Measurements from ENCODE around the gene PUM2. TPM values are rescaled to one million over a fixed set of nuclear protein-coding genes. Genes with fewer than 3 reads are reported as not detected.

Gene PUM2
- total RNA-seq, 2 experiments from 2014 or later: 123 to 131 TPM

DNA sequence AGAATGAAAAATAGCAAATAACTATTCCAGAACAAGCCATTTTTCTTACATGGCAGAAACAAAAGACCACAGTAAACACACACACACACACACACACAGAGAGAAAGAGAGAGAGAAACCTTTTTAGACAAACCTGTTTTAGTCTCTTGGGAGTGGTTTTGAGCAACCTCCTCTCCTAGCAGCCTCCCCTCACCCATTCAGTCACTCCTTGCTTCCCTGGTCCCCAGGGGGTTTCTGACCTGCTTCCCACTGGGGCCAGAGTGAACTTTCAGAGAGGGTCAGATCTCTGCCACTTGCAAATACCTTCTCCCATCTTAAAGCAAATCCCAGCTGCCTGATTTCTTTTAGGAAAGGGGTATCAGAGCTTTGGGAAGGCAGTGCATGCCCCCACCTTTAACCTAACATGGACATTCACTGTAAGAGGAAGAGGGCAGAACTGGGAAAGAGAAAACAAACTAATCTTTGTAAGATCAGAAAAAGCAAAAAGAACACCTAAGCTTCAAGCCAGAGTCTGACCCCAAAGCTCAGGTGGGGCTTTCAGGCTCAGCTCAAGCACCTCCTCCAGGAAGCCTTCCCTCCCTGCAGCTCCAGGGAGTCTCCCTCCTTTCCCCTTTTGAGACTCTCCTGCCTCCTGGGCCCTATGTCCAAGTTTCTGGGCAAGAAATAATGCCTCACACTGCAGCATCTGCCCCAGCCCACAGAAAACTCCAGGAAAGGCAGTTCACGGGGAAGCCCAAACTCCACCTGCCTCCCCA is 128.5 kb downstream of the PUM2 start:
- CTCF ChIA-PET: interaction anchor here (1.4 to 2.1 kb wide), 2 partner anchors 11 to 20 kb away, joined by 3 to 6 read pairs; no protein-coding TSS in a partner anchor
- POLR2A ChIA-PET: no interaction called here
- Mint-ChIP-seq H3K4me3 (no peak overlapping the region), H3K36me3 (ENCODE audit: low read depth) (no peaks in the 10 kb centered on the region), H3K27me3 (peaks cover 49% of the 10 kb centered on the region), H3K4me1 (peaks cover 11% of the 10 kb centered on the region), H3K9me3 (no peaks in the 10 kb centered on the region), H3K27ac (no peak overlapping the region)
- DNase-seq: no peak

DNA sequence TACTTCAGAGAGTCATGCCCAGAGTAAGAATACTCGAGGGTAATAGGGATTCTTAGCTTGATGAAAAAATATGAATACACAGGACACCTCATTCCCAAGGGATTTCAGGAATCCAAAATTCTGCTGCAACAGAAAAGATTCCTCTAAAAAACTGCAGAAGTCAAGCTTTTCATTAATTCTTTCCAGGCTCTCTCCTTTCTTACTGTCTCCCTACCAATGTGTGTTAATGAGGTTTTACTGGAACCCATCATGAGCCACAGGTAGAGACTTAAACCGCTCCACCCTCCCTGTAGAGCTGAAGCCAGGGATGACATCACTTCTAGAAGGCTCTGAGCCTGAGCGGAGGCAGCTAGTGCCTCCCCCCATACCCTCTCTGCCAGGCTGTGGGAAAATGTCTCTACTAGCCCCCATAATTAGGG is 129.1 kb downstream of the PUM2 start:
- Mint-ChIP-seq H3K9me3 (no peaks in the 10 kb centered on the region), H3K36me3 (ENCODE audit: low read depth) (no peaks in the 10 kb centered on the region), H3K27me3 (peaks cover 47% of the 10 kb centered on the region), H3K4me3 (no peak overlapping the region), H3K27ac (no peak overlapping the region), H3K4me1 (peaks cover 11% of the 10 kb centered on the region)
- POLR2A ChIA-PET: no interaction called here
- no peak for DNase-seq
- CTCF ChIA-PET: interaction anchor here (1.4 kb wide), 1 partner anchor 11 kb away, joined by 3 read pairs; no protein-coding TSS in a partner anchor

GRCh38 chr2:20220806-20221554 is 129.7 kb downstream of the PUM2 start:
- Mint-ChIP-seq H3K4me3 (no peak overlapping the region), H3K27me3 (peaks cover 42% of the 10 kb centered on the region), H3K27ac (no peak overlapping the region), H3K9me3 (no peaks in the 10 kb centered on the region), H3K36me3 (ENCODE audit: low read depth) (no peaks in the 10 kb centered on the region), H3K4me1 (peaks cover 11% of the 10 kb centered on the region)
- ChIA-PET CTCF (no interaction called here), POLR2A (no interaction called here)
- no peak for DNase-seq

GRCh38 chr2:20219763-20220380 is 130.8 kb downstream of the PUM2 start:
- Mint-ChIP-seq H3K9me3 (no peaks in the 10 kb centered on the region), H3K27me3 (peaks cover 33% of the 10 kb centered on the region), H3K4me1 (peaks cover 5% of the 10 kb centered on the region), H3K4me3 (no peak overlapping the region), H3K27ac (no peak overlapping the region), H3K36me3 (ENCODE audit: low read depth) (no peaks in the 10 kb centered on the region)
- no peak for DNase-seq
- ChIA-PET POLR2A (no interaction called here), CTCF (no interaction called here)

GRCh38 chr2:20218331-20219320 is 132.0 kb downstream of the PUM2 start:
- Mint-ChIP-seq H3K4me1 (peaks cover 5% of the 10 kb centered on the region), H3K4me3 (no peak overlapping the region), H3K27ac (no peak overlapping the region), H3K27me3 (peaks cover 37% of the 10 kb centered on the region), H3K36me3 (ENCODE audit: low read depth) (no peaks in the 10 kb centered on the region), H3K9me3 (no peaks in the 10 kb centered on the region)
- CTCF ChIA-PET: interaction anchor here (1.6 kb wide), 1 partner anchor 10 kb away, joined by 3 read pairs; no protein-coding TSS in a partner anchor
- POLR2A ChIA-PET: no interaction called here
- no peak for DNase-seq

DNA sequence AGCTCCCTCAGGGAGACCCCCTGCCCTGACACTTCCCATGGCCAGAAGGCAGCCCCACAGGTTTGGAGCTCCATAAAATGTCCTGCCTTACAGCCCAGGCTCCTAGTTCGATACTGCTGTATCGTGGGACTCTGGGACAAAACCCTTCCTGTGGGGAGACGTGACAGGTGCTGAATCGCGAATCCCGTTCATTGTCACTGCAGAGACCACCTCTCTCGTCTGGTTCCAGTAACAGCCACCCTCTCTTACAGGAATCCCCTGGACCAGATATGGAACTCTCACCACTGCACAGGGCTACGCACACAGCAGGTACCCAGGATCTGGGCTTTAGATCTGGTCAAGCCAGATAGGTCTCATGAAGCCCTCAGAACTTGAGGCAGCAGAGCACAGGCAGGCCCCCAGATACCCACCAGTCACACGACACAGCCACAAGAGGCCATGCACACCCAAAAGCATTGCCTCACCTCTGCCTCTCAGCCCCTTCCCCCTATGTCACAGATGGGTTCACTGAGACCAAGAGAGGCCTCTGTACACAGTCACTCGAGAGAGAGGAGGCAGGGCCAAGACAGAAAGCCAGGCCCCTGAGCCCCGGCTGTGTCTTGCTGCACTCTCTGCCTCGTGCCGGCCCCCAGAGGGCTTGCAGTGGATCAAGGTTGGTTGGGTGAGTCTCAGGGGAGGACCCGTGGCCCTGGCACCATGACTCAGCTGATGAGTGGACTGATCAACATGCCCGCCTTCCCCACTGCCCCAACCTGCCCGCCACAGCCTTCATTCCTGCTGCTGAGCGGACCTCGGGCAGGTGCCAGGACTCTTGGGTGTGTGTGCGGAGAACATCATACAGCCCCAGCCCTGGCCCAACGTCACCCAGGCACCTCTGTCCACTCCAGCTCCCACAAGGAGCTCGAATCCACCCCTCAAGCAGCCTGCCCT is 133.3 kb downstream of the PUM2 start:
- no peaks in the 10 kb centered on the region for H3K4me1 Mint-ChIP-seq
- H3K36me3 Mint-ChIP-seq (ENCODE audit: low read depth): no peaks in the 10 kb centered on the region
- peaks cover 28% of the 10 kb centered on the region for H3K27me3 Mint-ChIP-seq
- no peak overlapping the region for H3K27ac Mint-ChIP-seq
- POLR2A ChIA-PET: no interaction called here
- H3K4me3 Mint-ChIP-seq: no peak overlapping the region
- no peaks in the 10 kb centered on the region for H3K9me3 Mint-ChIP-seq
- no peak for DNase-seq
- CTCF ChIA-PET: interaction anchor here (1.6 kb wide), 1 partner anchor 9 kb away, joined by 3 read pairs; no protein-coding TSS in a partner anchor

GRCh38 chr2:20216130-20217025 is 134.3 kb downstream of the PUM2 start:
- Mint-ChIP-seq H3K4me3 (no peak overlapping the region), H3K9me3 (no peaks in the 10 kb centered on the region), H3K4me1 (no peaks in the 10 kb centered on the region), H3K36me3 (ENCODE audit: low read depth) (no peaks in the 10 kb centered on the region), H3K27me3 (peaks cover 19% of the 10 kb centered on the region), H3K27ac (no peak overlapping the region)
- CTCF ChIA-PET: interaction anchor here (1.1 kb wide), 1 partner anchor 9 kb away, joined by 3 read pairs; no protein-coding TSS in a partner anchor
- DNase-seq: no peak
- POLR2A ChIA-PET: no interaction called here

DNA sequence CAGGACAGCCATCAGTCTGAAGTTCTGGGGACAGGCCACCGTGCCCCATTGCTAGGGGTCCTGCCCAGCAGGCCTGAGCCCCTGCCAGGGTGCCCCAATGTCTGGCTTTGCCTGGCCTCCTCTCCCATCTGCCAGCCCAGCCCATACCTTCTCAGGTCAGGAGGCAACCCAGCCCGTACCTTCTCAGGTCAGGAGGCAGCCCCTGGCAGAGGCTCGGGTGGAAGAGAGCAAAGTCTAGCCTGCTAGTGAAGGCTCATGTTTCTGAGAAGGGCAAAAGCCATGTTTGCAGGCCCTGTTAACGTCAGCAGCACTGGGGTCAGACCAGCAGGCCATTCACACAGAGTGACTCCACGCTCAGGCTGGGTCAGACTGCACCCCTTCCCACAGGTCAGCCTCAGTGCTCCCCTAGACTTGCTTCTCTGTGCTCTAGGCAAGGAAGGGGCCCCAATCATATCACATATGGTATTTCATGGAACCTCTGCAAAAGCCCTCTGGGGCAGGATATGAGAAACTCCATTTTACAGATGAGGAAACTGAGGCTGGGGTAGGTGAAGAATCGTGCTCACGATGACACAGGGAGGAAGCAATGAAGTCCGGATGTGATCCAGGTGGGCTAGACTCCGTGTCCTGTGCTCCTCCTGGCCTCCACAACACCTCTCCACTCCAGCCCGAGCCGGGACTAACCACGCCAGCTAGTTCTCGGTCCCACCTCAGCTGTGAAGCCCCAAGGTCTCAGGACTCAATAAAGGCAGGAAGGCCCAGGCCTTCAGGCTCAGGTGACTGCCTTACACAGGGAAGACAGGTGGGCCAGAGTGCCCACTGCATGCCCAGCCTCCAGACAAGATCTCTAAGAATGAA is 135.2 kb downstream of the PUM2 start:
- no peak overlapping the region for H3K4me3 Mint-ChIP-seq
- no peaks in the 10 kb centered on the region for H3K9me3 Mint-ChIP-seq
- H3K4me1 Mint-ChIP-seq: no peaks in the 10 kb centered on the region
- peaks cover 9% of the 10 kb centered on the region for H3K27me3 Mint-ChIP-seq
- DNase-seq: no peak
- H3K27ac Mint-ChIP-seq: no peak overlapping the region
- no peaks in the 10 kb centered on the region for H3K36me3 Mint-ChIP-seq (ENCODE audit: low read depth)
- ChIA-PET CTCF (interaction anchor here (1.1 to 1.6 kb wide), 3 partner anchors 8 to 11 kb away, joined by 3 to 4 read pairs (median 3); no protein-coding TSS in a partner anchor), POLR2A (no interaction called here)

GRCh38 chr2:20214566-20215182 is 136.0 kb downstream of the PUM2 start:
- no peak overlapping the region for H3K27ac Mint-ChIP-seq
- peaks cover 6% of the 10 kb centered on the region for H3K27me3 Mint-ChIP-seq
- H3K9me3 Mint-ChIP-seq: no peaks in the 10 kb centered on the region
- ChIA-PET POLR2A (no interaction called here), CTCF (interaction anchor here (0.6 to 1.6 kb wide), 3 partner anchors 10 to 38 kb away, joined by 3 to 4 read pairs (median 3); no protein-coding TSS in a partner anchor)
- H3K36me3 Mint-ChIP-seq (ENCODE audit: low read depth): no peaks in the 10 kb centered on the region
- no peak overlapping the region for H3K4me3 Mint-ChIP-seq
- H3K4me1 Mint-ChIP-seq: no peaks in the 10 kb centered on the region
- DNase-seq: no peak
